Skin epidermis (tissue), 12 donors: Measurements from ENCODE around the gene RBM4B.

Experiments used
- H3K27ac ChIP-seq, 21 experiments: fragments of 200-600 bp; sonication (generic) in 11 of 21; one replicate each; pipeline ENCODE4 v1.5.0; 2020; ENCODE audit warnings: mild to moderate bottlenecking in 3 of 21, inconsistent platforms in 2 of 21, moderate library complexity in 2 of 21
- H3K4me3 ChIP-seq, 7 experiments: fragments of 200-600 bp; sonication (generic) in 2 of 7; one replicate each; pipeline ENCODE4 v1.5.0; 2020; ENCODE audit warnings: inconsistent platforms in 2 of 7, mild to moderate bottlenecking in 2 of 7, moderate library complexity in 1 of 7

Gene RBM4B

DNA sequence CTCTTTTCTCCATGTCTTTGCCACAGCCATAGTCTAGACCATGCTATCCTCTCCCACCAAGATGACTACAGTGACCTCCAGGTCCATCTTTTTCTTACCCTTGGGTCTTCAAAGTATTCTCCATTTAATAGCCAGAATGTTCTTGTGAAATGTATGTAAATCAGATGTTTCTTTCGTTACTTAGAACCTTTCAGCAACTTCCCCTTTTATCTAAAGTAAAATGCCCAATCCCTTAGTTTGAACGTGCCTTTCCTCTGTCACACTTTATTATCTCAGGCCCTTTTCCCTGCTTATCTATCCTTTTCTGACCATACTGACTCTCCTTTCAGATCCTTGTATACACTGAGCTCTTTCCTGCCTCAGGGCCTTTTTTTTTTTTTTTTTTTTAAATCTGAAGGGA is 17.9 kb downstream of the RBM4B start:
- H3K4me3 ChIP-seq = no peak overlapping the region
- no peak overlapping the region for H3K27ac ChIP-seq

DNA sequence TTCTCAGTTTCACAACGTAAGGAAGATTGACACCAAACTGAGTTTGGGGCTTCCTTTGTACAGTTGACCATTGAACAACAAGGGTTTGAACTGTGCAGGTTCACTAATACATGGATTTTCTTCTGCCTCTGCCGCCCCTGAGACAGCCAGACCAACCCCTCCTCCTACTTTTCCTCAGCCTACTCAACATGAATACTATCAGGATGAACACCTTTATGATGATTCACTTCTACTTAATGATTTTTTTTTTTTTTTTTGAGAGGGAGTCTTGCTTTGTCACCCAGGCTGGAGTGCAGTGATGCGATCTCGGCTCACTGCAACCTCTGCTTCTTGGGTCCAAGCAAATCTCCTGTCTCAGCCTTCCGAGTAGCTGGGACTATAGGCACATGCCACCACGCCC is 24.6 kb downstream of the RBM4B start:
- no peak overlapping the region for H3K4me3 ChIP-seq
- no peak overlapping the region for H3K27ac ChIP-seq

DNA sequence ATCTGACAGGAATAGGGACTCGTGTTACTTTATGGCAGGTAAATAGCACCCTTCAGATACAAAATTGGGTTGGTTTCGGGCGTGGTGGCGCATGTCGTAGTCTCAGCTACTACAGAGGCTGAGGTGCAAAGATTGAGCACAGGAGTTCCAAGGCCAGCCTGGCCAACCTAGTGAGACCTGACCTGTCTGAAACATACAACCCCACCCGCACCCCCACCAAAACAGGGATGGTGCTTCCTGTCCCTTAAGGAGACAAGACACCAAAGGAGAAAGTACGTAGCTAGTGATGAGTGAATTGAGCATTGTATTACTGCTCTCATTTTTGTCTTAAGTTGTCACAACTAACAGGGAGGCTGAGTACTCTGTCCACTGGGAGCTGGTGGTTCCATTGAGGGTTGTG is 25.0 kb downstream of the RBM4B start:
- H3K27ac ChIP-seq = no peak overlapping the region
- H3K4me3 ChIP-seq = no peak overlapping the region

DNA sequence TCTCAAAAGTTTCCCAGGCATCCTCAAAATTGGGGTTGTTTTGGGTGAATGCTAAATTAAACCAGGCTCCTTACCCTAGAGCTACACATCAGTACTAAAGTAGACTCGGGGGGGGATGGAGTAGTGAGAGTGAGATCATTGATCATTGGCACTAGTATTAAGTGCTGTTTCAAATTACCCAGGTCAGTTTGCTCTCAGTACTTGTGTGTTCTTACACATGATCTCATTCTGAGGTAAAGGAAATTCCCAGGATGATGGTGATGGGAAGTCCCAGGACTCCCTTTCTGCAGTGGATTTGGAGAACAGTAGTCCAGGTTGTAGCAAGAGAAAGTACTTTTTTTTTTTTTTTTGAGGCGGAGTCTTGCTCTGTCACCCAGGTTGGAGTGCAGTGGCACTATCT is 26.7 kb downstream of the RBM4B start:
- no peak overlapping the region for H3K27ac ChIP-seq
- no peak overlapping the region for H3K4me3 ChIP-seq

DNA sequence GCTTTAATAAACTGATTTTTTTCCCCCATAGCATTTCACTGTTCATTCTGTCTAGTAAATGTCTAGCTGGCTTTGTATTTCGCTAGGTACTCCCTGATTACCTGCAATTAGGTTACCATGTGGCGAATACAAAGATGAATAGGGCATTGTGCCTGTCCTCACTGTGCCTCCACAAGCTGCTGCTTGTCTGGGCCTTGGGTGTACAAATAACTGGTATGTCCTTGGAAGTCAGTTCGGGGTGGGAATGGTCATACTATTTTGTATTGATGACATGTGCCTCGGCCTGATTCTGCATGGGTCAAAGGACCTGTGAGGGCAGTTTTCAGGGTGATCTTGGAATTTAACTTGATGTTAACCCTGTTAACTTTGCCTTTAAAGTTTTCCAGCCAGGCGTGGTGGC is 27.8 kb downstream of the RBM4B start:
- H3K27ac ChIP-seq = no peak overlapping the region

DNA sequence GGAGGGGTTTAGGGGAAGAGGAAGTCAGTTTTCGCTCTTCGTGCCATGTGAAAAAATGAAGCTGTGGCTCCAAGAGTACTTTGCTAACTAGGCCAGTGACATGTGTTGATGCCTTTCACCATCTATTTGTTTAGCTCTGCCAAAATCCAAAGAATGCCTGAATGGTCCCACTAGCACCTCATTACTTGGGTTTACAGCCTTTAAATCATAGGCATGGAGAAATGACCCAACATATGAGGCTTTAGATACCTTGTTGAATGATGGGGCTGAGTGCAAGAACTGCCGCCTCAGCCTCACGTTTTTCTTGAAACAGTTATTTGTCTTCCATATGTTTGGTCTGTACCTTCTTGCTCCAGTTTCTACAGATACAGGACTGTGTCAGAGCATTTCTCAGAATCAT is 30.9 kb downstream of the RBM4B start:
- H3K27ac ChIP-seq = no peak overlapping the region
- H3K4me3 ChIP-seq = no peak overlapping the region

More for the DNA sequence above, 27.8 kb downstream of the RBM4B start:
- no peak overlapping the region for H3K4me3 ChIP-seq

DNA sequence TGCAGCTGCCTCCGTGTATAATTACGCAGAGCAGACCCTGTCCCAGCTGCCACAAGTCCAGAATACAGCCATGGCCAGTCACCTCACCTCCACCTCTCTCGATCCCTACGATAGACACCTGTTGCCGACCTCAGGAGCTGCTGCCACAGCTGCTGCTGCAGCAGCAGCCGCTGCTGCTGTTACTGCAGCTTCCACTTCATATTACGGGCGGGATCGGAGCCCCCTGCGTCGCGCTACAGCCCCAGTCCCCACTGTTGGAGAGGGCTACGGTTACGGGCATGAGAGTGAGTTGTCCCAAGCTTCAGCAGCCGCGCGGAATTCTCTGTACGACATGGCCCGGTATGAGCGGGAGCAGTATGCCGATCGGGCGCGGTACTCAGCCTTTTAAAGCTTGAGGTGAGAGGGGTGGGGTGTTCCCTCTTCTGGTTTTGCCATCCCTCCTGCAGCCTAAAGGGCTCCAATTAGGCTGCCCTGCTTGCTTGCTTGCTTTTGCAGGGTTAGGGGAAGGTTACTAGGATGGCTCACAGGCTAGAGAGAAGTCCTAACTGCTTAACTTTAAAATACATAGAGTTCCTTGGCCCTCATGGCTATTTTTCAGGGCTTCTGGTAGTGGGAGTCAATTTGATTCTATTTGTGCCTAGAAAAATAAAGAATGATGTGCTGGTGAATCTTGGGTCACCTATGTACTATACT is 33.8 kb downstream of the RBM4B start:
- H3K4me3 ChIP-seq = peak overlapping the region in 1 of 7 experiments; percentile 18

DNA sequence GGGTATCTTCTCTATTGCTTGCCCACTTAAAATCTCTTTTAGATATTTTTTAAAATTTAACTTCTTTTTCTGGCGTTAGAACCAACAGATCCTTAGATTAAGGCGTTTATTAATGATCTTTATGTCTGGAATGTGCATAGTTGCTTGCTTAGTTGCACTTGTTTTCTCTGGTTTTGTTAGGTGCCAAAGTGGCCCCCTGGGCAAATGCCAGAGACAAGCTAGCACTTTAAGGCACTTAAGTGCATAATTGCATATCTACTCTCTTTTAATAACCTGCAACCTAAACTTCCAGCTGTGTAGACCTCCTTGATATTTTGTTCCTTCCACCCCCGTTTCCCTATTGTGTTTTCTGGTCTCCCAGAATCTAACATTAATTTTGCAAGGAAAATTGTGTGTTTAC is 35.9 kb downstream of the RBM4B start:
- Histone ChIP-seq H3K4me3 (peak overlapping the region in 2 of 7 experiments; percentile 5 to 82), H3K27ac (no peak overlapping the region)

More for the DNA sequence above, 33.8 kb downstream of the RBM4B start:
- no peak overlapping the region for H3K27ac ChIP-seq

DNA sequence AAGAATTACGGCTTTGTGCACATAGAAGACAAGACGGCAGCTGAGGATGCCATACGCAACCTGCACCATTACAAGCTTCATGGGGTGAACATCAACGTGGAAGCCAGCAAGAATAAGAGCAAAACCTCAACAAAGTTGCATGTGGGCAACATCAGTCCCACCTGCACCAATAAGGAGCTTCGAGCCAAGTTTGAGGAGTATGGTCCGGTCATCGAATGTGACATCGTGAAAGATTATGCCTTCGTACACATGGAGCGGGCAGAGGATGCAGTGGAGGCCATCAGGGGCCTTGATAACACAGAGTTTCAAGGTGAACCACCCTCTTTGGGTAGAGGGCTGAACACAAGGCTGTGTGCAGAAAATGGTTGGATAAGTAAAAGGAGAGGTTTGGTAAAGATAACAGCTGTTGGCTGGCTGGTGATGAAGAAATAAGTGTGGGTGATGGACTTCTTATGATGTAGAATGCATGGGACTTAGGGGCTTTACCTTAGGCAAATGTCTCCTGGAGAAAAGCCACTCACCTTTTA is 37.8 kb downstream of the RBM4B start:
- Histone ChIP-seq H3K4me3 (peak overlapping the region; percentile 60 to 83 (median 77)), H3K27ac (peak overlapping the region in 4 of 21 experiments; percentile 87 to 92 (median 90))

DNA sequence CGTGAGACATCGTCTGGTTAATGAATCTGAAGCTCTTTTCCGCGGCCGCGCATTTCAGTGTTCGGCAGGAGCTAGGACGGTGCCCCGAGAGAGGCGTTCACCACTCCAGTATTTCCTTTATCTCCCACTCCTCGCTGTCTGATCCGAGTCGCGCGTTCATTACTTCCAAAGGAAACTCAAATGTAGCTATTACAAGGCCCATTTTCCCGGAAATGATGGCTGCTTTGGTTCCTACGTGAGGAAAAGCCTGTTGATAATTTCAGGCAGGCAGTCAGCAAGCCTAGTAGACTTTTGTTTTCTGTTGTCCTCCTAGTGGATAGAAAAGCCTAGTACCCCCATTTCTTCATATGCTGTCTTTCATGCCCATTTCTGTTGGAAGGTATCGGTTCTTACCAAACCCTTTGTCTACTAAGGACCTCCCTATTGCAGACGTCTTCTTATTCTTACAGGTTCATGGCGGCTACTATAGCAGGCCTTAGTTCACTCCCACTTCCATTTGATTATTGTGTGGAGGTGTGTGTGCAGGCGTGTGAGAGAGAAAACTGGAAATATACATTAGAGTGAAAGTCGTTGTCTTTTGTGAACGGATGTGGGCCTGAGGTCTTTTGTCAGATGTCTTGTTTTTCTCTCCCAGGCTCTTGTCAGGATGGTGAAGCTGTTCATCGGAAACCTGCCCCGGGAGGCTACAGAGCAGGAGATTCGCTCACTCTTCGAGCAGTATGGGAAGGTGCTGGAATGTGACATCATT is 38.4 kb downstream of the RBM4B start:
- Histone ChIP-seq H3K4me3 (peak overlapping the region; percentile 60 to 83 (median 77)), H3K27ac (peak overlapping the region in 20 of 21 experiments; percentile 46 to 96 (median 90))

DNA sequence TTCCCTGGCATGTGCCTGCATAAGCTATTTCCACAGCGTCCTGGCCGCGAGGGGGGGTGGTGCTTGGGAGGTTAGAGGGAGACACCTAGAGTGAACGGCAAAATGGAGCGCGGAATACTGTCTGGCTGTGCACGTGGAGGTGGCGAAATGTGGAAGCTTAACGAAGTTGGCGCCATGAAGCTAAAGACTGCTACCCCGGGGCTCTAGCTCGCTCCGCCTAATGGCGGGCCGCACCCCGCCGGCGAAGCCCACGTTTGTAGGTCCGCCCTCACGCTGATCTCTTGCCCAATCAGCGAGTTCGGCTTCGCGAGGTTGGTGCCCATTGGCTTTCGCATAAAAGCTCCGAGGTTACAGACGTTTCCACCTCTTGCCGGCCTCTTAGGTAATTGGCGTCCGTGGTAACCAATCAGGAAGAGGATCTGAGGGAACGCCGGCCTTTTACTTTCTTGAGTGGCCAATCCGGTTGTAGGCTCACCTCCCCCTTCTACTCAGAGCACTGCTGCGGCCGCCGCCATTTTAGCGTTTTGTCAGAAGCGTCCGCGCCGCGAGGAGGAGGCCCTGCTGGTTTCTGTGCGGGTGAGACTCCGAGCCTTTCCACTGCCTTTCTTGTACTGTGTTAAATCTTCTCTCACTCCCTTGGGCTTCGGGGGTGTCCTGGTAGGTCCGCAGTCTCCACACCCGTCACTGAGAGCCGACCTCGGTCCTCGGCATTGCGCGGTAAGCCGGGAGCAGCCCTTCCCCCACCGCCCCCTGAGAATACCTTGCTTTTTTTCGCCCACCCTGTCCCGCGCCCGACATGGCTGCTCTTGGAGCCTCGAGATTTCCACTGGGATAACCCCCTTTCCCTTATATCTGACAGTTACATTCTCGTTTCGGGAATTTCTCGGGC is 39.3 kb downstream of the RBM4B start, which contains the start of gene RBM4:
Gene RBM4 (plus strand): TSS at position 527 of the 889 bp plus-strand sequence. CDS start 1,009 bp downstream, outside the sequence.
- H3K4me3 ChIP-seq = peak within 1 kb of the TSS; percentile 60 to 83 (median 77)
- peak within 1 kb of the TSS in 20 of 21 experiments; percentile 46 to 96 (median 90) for H3K27ac ChIP-seq

DNA sequence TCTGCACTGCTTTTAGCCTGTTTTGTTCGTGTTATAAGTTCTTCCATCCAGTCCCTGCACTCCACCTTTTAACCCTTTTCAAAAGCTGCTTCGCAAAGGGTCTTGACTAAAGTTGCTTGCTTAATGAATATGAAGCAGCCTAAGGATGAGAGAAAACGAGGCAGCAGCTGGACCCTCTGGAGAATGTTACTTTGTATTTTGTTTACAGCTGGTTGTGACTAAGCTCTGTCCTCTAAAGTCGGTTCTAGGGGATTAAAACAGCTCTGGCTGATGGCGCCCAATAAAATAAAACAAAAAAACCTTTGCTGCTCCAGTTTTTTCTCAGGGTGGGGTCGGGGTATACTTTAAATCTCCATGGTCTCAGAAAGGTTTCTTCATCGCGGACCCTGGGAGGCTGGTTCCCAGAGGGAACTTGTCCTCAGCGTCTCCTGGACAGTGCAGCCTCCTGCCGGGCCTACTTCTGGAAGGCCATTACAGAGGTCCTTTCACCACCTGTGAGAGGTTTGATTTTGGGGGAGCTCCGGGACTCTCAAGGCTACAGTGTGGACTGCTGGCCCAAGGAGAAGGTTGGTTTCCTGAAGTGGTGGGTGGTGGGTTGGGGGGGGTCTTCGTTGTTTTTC is 40.0 kb downstream of the RBM4B start:
- H3K4me3 ChIP-seq = peak overlapping the region; percentile 30 to 83 (median 77)
- peak overlapping the region in 20 of 21 experiments; percentile 16 to 94 (median 76) for H3K27ac ChIP-seq

DNA sequence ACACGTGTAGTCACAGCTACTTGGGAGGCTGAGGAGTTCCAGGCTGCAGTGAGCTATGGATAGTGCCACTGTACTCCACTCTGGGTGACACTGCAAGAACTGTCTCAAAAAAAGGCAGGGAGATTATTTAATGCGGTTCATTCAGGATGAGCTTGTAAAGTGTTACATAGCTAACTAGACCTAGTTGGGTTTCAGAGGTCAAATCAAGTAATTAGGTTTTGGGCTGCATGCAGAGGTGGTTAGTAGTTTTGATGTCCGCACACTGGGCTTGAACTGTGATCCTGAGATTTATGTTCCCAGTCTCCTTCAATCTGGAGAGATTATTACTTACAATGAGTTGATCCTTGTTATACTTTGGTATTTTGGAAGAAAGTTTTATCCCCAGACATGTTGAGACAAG is 41.3 kb downstream of the RBM4B start:
- no peak overlapping the region for H3K4me3 ChIP-seq
- no peak overlapping the region for H3K27ac ChIP-seq

DNA sequence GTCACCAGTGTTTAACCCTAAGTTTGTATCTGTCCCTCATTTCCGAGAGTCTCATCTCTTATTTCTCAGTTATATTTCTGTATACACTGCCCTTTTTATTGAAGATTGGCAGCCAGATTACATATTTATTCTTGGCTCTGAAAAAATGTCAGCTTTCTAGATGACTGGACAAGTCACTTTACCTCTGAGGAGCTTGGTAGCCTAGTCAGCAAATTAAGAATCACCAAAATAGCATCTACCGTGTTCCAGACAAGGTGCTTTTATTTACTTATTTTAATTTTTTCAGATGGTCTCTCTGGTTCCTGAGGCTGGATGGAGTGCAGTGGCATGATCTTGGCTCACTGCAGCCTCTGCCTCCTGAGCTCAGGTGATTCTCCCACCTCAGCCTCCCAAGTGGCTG is 44.7 kb downstream of the RBM4B start:
- no peak overlapping the region for H3K27ac ChIP-seq
- no peak overlapping the region for H3K4me3 ChIP-seq

DNA sequence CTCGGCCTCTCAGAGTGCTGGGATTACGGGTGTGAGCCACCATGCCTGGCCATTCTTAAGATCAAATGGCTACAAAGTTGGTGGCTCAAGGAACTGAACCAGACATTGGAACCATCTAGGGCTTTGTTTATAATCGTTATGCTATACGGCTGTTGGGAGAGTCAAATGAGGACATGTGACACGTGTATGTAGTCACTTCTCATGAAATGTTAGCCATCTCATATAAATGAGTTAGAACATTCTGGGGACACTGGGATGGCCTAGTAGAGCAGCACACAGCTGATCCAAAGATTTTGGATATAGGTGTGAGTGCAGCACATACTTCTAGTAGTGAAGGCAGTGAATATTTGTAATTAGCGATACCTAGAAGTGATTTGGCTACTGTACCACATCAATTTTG is 45.8 kb downstream of the RBM4B start:
- Histone ChIP-seq H3K4me3 (no peak overlapping the region), H3K27ac (no peak overlapping the region)

DNA sequence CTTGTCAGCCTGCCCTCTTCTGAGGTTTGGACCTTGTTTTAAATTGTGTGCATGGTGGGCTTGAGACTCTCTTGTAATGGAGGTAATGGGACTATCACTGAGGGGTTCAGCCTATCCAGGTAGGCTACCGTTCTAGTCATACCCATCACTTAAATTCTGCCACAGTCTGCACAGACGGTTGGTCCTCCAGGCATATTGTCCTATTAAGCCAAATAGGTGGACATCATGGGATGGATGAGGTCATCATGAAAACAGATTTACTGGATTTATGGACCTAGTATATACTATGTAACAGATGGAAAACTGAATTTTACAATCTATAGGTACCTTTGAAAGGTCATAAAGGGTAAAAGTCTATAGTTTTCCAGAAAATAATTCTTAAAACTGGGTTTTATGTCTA is 48.3 kb downstream of the RBM4B start:
- Histone ChIP-seq H3K27ac (no peak overlapping the region), H3K4me3 (no peak overlapping the region)

DNA sequence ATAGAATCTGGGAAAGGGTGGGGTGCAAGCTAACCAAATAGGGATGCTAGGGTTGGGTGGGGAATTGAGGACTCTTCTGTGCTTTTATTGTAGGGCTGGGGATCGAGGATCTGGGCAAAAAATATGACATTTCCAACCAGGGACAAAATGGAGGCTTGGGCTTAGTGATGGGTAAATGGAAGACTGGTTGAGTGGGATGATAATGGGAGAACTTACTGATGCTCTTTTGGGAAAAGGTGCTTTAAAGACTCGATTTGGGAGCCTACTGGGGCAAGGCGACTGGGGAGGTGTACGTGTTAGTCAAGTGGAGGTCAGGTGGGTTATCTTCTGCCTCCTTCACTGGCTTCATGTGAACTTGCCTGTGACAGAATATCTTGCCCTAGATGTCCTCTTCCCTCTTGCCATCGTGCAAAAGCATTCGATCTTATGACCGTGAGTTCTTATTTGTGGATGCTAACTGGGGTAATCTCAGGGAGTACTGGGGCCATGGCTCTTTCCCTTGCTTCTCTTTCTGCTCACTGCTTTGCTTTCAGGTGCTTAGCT is 49.6 kb downstream of the RBM4B start:
- H3K4me3 ChIP-seq = no peak overlapping the region
- no peak overlapping the region for H3K27ac ChIP-seq

DNA sequence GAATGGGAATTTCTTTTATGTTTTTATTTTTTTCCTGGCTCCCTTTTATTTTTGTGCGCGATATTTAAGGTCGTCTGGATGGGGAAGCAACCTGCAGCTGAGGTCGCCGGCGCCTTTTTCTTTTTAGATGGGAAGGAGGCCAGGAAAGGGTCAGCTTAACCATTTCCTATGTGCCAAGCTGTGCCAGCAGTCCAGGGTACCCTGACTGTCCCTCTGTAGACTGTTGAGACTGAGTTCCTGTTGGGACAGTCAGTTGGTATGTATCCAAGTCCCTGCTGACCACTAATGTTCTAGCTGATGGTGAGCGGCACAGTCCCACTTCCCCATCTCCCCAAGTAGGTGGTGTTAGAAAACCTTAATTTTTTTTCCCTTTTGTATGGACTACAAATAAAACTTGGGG is 50.8 kb downstream of the RBM4B start:
- Histone ChIP-seq H3K27ac (no peak overlapping the region), H3K4me3 (no peak overlapping the region)

DNA sequence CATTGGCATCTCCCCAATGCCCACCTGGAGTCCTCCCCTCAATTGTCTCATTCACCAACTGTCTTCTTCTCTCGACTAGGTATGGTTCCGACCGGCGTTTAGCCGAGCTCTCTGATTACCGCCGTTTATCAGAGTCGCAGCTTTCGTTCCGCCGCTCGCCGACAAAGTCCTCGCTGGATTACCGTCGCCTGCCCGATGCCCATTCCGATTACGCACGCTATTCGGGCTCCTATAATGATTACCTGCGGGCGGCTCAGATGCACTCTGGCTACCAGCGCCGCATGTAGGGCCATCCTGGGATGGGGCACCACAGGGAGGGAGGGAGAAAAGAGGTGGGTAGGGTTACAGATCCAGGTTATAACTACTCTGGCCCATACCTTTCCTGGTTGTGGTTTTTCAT is 51.3 kb downstream of the RBM4B start:
- Histone ChIP-seq H3K4me3 (no peak overlapping the region), H3K27ac (no peak overlapping the region)
